GM12872 (cell line): ENCODE measurements around the gene NPHS1.

Experiments
- TF ChIP-seq, protein P1 (sequence below): IDR thresholded peaks from 3 replicates; pipeline ENCODE4 v1.5.1; 2011; ENCODE audit warnings: low read depth, mild to moderate bottlenecking, low read length, moderate library complexity; ENCODE audit not compliant: insufficient read depth

NPHS1 gene

DNA sequence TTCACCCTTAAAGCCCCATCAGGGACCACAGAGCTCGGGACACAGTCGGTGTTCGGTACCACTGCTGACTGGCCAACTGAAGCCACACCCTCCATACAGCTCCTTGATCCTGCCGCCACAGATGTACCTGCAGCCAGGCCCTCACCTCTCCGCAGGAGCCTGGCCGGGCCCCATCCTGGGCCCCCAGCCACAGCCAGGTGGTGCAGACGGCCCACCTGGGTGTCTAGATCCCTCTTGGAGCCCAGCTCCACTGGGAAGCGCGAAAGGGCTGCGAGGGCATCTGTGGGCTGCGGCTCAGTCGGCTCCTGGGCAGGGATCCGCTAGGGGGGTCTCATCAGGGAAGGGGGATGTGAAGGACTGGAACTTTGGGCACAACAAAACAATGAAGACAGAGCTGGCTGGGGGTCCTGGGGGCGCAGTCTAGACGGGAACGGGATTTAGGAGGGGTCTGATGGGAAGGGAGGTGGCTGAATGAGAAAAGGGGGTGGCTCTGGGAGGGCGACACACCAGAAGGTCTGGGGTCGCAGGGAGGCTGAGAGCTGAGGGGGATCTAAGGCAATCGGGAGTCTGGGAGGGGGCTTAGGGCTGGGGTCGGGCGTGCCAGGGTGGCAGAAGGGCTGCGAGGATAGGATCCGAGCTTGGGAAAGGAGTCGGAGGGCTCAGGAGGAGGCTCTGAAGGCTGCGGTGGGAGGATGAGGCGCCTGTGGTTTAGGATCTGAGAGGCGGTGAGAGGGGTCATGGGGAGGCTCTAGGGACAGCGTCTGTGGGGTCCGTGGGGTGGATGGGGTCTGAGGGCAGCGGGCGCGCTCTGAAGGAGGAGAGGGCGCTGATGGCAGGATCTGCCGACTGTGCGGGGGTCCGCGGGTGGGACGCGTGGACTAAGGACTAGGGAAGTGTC, 55.4 kb downstream of the NPHS1 start:
- TF ChIP-seq, protein P1, sequence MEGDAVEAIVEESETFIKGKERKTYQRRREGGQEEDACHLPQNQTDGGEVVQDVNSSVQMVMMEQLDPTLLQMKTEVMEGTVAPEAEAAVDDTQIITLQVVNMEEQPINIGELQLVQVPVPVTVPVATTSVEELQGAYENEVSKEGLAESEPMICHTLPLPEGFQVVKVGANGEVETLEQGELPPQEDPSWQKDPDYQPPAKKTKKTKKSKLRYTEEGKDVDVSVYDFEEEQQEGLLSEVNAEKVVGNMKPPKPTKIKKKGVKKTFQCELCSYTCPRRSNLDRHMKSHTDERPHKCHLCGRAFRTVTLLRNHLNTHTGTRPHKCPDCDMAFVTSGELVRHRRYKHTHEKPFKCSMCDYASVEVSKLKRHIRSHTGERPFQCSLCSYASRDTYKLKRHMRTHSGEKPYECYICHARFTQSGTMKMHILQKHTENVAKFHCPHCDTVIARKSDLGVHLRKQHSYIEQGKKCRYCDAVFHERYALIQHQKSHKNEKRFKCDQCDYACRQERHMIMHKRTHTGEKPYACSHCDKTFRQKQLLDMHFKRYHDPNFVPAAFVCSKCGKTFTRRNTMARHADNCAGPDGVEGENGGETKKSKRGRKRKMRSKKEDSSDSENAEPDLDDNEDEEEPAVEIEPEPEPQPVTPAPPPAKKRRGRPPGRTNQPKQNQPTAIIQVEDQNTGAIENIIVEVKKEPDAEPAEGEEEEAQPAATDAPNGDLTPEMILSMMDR = no peak

- TF ChIP-seq, protein P1 = no peak
These were observed 58.7 kb downstream of the NPHS1 start for GRCh38 chr19:35793381-35794165.

DNA sequence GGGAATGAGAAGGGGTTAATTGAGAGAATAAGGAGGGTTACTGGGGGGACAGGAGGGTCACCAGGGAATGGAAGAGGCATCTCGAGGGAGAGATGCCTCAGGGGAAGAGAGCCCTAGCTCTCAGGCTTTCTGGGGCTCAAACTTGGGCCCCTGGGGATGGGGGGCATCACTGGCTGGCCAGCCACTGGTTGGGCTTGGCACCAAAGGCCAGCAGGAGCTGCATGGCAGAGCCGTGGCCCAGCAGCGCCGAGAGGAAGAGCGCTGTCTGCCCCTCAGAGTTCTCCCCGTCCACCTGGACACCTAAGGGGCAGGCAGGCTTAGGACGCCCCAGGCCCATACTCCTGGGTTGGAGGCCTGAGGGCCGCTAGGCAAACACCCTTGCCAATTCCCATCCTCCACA, 59.4 kb downstream of the NPHS1 start:
- TF ChIP-seq, protein P1 = no peak

DNA sequence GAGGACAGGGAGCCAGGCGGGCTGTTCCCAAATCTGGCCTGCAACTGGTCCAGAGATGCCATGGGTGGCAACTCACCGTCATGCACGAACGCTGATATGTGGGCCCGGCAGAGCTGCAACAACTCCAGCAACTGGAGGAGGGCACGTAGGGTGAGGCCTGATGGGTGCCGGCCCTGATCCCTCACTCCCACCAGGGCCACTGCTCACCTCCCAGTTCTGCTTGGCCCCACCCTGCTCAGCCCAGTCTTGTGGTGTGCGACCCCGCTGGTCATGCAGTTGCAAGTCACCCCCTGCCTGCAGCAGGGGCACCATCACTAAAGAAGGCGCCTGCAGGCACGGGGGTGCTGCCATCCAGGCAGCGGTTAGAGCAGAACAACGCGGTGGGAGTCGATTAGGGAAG, 60.0 kb downstream of the NPHS1 start:
- TF ChIP-seq, protein P1 = no peak

GRCh38 chr19:35791814-35792279, 60.5 kb downstream of the NPHS1 start:
- TF ChIP-seq, protein P1 = no peak

GRCh38 chr19:35790981-35791813, 61.1 kb downstream of the NPHS1 start:
- TF ChIP-seq, protein P1 = peak; percentile 45
